Hepatocyte (in vitro differentiated cells): ENCODE data around the gene STARD6. TPM values are rescaled to one million over a fixed set of nuclear protein-coding genes. Genes with fewer than 3 reads are reported as not detected.

ENCODE experiments used
- DNase-seq: peaks from one replicate; pipeline ENCODE4 v3.0.0-alpha.2; 2016; ENCODE audit warnings: low spot score
- H2AFZ ChIP-seq: fragments of 200-600 bp; sonication (generic); 2 replicates; pipeline ENCODE4 v1.6.0; 2016; ENCODE audit warnings: antibody characterized with exemption, mild to moderate bottlenecking
- H3K27ac ChIP-seq: fragments of 200-600 bp; sonication (generic); 2 replicates; pipeline ENCODE4 v1.5.1; 2016; ENCODE audit warnings: mild to moderate bottlenecking
- H3K27me3 ChIP-seq: fragments of 200-600 bp; sonication (generic); 2 replicates; pipeline ENCODE4 v1.6.1; 2016
- H3K36me3 ChIP-seq: fragments of 200-600 bp; sonication (generic); replicated peaks from 2 replicates; pipeline ENCODE4 v1.5.1; 2016; ENCODE audit warnings: low read depth; ENCODE audit not compliant: insufficient read depth
- H3K4me1 ChIP-seq: fragments of 200-600 bp; sonication (generic); 2 replicates; pipeline ENCODE4 v1.5.1; 2016; ENCODE audit warnings: mild to moderate bottlenecking, moderate library complexity; ENCODE audit not compliant: insufficient read depth
- H3K4me2 ChIP-seq: fragments of 200-600 bp; sonication (generic); 2 replicates; pipeline ENCODE4 v1.6.0; 2016
- H3K4me3 ChIP-seq: fragments of 200-600 bp; sonication (generic); 2 replicates; pipeline ENCODE4 v1.5.1; 2016; ENCODE audit warnings: mild to moderate bottlenecking
- H3K79me2 ChIP-seq: fragments of 200-600 bp; sonication (generic); 2 replicates; pipeline ENCODE4 v1.6.0; 2017; ENCODE audit warnings: mild to moderate bottlenecking
- H3K9me2 ChIP-seq: fragments of 200-600 bp; sonication (generic); replicated peaks from 2 replicates; pipeline ENCODE4 v1.6.0; 2017; ENCODE audit warnings: mild to moderate bottlenecking; ENCODE audit not compliant: insufficient read depth
- H3K9me3 ChIP-seq: fragments of 200-600 bp; sonication (generic); 2 replicates; pipeline ENCODE4 v1.5.1; 2016; ENCODE audit warnings: low read depth, mild to moderate bottlenecking
- H4K20me1 ChIP-seq: fragments of 200-600 bp; sonication (generic); 2 replicates; pipeline ENCODE4 v1.6.0; 2016; ENCODE audit warnings: mild to moderate bottlenecking; ENCODE audit not compliant: insufficient read depth, poor library complexity, severe bottlenecking
- CTCF ChIP-seq: fragments of 200-600 bp; sonication (generic); IDR thresholded peaks from 2 replicates; pipeline ENCODE4 v1.5.1; 2016; ENCODE audit warnings: antibody characterized with exemption, mild to moderate bottlenecking; ENCODE audit not compliant: poor library complexity
- EZH2 ChIP-seq: fragments of 200-600 bp; sonication (generic); IDR thresholded peaks from 2 replicates; pipeline ENCODE4 v1.6.1; 2016; ENCODE audit warnings: antibody characterized with exemption, mild to moderate bottlenecking, borderline replicate concordance
- EZH2phosphoT487 ChIP-seq: fragments of 200-600 bp; sonication (generic); IDR thresholded peaks from one replicate; pipeline ENCODE4 v1.6.1; 2018; ENCODE audit warnings: antibody characterized with exemption, mild to moderate bottlenecking, low read depth, moderate library complexity; ENCODE audit not compliant: unreplicated experiment, severe bottlenecking
- WGBS: methylation state at CpG from one replicate; pipeline ENCODE4 v1.1.6; 2016; ENCODE audit warnings: low lambda C conversion rate; ENCODE audit errors: missing lambda C conversion rate; 5-methylcytosine and 5-hydroxymethylcytosine counted together
- polyA plus RNA-seq: library from polyadenylated mRNA; unstranded; fragments of >200 nt; fragmentation: Nextera tagmentation; extraction: Ambion mirVana; gene quantifications from 2 replicates; pipeline ENCODE4 v1.2.1, GENCODE V29; 2016
- total RNA-seq: library from RNA; depleted of rRNA; stranded (reverse); fragments of >200 nt; gene quantifications from 2 replicates; pipeline ENCODE4 v1.2.3, GENCODE V29; 2014

The STARD6 gene
- total and polyA plus RNA-seq, 2 experiments from 2014 or later = 0.81 TPM; not detected in 1

GRCh38 chr18:54284981-54285785, 72.5 kb downstream of the STARD6 start:
- 70% methylated on average over 8 of the region's 8 CpGs for WGBS
- no peaks in the 10 kb centered on the region for H3K27me3 ChIP-seq
- no peaks in the 10 kb centered on the region for H3K9me2 ChIP-seq
- no peak for TF ChIP-seq CTCF
- no peak for TF ChIP-seq EZH2
- TF ChIP-seq EZH2phosphoT487 = no peak
- H2AFZ ChIP-seq = no peak overlapping the region
- H3K4me2 ChIP-seq = no peak overlapping the region
- no peaks in the 10 kb centered on the region for H3K79me2 ChIP-seq
- H3K27ac ChIP-seq = no peak overlapping the region
- no peaks in the 10 kb centered on the region for H3K9me3 ChIP-seq
- no peak overlapping the region for H3K4me3 ChIP-seq
- H3K36me3 ChIP-seq = peaks cover 3% of the 10 kb centered on the region
- H3K4me1 ChIP-seq = no peaks in the 10 kb centered on the region
- no peak for DNase-seq
- H4K20me1 ChIP-seq = no peaks in the 10 kb centered on the region

- no peak for TF ChIP-seq EZH2
- TF ChIP-seq CTCF = no peak
- TF ChIP-seq EZH2phosphoT487 = no peak
- Histone ChIP-seq H2AFZ (no peak overlapping the region), H3K36me3 (peaks cover 3% of the 10 kb centered on the region)
Measured at GRCh38 chr18:54284535-54284934, 73.1 kb downstream of the STARD6 start.

GRCh38 chr18:54280220-54280569, 77.5 kb downstream of the STARD6 start:
- no peak for DNase-seq
- Histone ChIP-seq H4K20me1 (no peaks in the 10 kb centered on the region), H3K4me2 (no peak overlapping the region), H3K27me3 (no peaks in the 10 kb centered on the region), H3K9me2 (no peaks in the 10 kb centered on the region), H3K27ac (no peak overlapping the region), H3K36me3 (peaks cover 3% of the 10 kb centered on the region), H2AFZ (no peak overlapping the region), H3K9me3 (no peaks in the 10 kb centered on the region), H3K4me1 (no peaks in the 10 kb centered on the region), H3K4me3 (no peak overlapping the region), H3K79me2 (no peaks in the 10 kb centered on the region)
- TF ChIP-seq EZH2 = no peak
- no peak for TF ChIP-seq EZH2phosphoT487
- no peak for TF ChIP-seq CTCF

More at GRCh38 chr18:54284535-54284934, 73.1 kb downstream of the STARD6 start:
- H3K9me2 ChIP-seq = no peaks in the 10 kb centered on the region
- no peaks in the 10 kb centered on the region for H4K20me1 ChIP-seq
- no peaks in the 10 kb centered on the region for H3K4me1 ChIP-seq
- DNase-seq = no peak
- H3K79me2 ChIP-seq = no peaks in the 10 kb centered on the region
- 93% methylated on average over 3 of the region's 3 CpGs for WGBS
- H3K4me2 ChIP-seq = no peak overlapping the region
- H3K4me3 ChIP-seq = no peak overlapping the region
- H3K27ac ChIP-seq = no peak overlapping the region
- H3K9me3 ChIP-seq = no peaks in the 10 kb centered on the region
- no peaks in the 10 kb centered on the region for H3K27me3 ChIP-seq
